Stimulated activated naive CD4-positive, alpha-beta T cell treated with Interleukin-2 at 50 U/mL for 16 hours (primary cell): ENCODE measurements around the gene GNA15.

Experiments
- DNase-seq: peaks from one replicate; lab custom pipeline; 2025; lab: John Stamatoyannopoulos, UW

Gene GNA15

GRCh38 chr19:3208317-3209207, 72.7 kb downstream of the GNA15 start:
- DNase-seq: no peak

DNA sequence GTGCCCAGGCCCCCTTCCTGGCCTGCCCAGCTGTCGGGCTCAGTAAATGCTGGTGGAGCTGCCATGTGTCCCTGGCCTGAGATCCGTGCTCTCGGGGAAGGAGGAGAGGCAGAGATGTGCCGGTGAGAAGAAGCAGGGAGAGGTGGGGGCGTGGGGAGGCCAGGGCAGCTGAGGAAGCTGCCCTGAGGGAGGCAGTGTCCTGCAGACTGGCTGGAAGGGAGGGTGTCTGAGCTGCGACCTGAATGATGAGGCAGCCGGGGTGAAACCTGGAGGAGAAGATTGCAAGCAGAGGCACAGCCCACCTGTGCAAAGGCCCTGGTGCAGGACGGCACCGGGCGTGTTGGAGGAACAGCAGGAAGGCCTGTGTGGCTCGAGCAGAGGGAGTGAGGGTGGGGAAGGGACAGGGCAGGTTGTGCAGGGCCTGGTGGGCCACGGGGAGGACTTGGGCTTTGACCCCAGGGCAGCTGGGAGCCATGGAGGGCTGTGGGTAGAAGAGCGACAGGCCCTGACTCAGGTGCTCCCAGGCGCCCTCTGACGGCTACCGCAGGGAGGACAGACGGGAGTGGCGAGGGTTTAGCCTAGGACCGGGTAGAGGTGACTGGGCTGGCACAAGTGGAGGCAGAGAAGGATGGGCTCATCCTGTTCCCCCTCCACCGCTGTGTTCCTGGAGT, 74.6 kb downstream of the GNA15 start:
- DNase-seq: peak; percentile 54

- no peak for DNase-seq
These were observed 75.4 kb downstream of the GNA15 start for GRCh38 chr19:3211191-3211590.

- no peak for DNase-seq
These were observed 77.3 kb downstream of the GNA15 start for GRCh38 chr19:3213159-3213558.
